Measurements from ENCODE around the gene PET100.

The PET100 gene

GRCh38 chr19:7679771-7680605 lies 50.4 kb downstream of the PET100 start:
- DNase-seq (ENCODE audit: low read depth in 2 of 2) = no peak

- peak; percentile 47 to 48 for DNase-seq (ENCODE audit: low read depth in 2 of 2)
These were observed 51.2 kb downstream of the PET100 start, which contains the start of gene TRAPPC5 for GRCh38 chr19:7680606-7681339. TRAPPC5 (plus strand) TSS chr19:7680833; CDS start chr19:7682254, 1,421 bp downstream.

All from fibroblast of skin of left biceps (primary cell).